ENCODE measurements around the gene ZNF226. TPM values are rescaled to one million over a fixed set of nuclear protein-coding genes. Genes with fewer than 3 reads are reported as not detected.
"Not testable (repeated sequence)": the region's sequence is repeated elsewhere in the genome, so short reads cannot be mapped to it uniquely, and the experiment has no call there.

Gene ZNF226
- total RNA-seq, result 10 to 100 TPM in 1 of 6 donors, 1 to 10 TPM in 5; 4.8 to 11.7 (median 6.2) TPM
- polyA plus RNA-seq, result 10 to 100 TPM in 1 of 2 donors, 1 to 10 TPM in 1; 5.7 to 12.8 TPM

- peak within 1 kb of the TSS; percentile 42 to 76 (median 54) for H3K27ac ChIP-seq
- peak; percentile 98 for FAIRE-seq
- TF ChIP-seq, protein P1, sequence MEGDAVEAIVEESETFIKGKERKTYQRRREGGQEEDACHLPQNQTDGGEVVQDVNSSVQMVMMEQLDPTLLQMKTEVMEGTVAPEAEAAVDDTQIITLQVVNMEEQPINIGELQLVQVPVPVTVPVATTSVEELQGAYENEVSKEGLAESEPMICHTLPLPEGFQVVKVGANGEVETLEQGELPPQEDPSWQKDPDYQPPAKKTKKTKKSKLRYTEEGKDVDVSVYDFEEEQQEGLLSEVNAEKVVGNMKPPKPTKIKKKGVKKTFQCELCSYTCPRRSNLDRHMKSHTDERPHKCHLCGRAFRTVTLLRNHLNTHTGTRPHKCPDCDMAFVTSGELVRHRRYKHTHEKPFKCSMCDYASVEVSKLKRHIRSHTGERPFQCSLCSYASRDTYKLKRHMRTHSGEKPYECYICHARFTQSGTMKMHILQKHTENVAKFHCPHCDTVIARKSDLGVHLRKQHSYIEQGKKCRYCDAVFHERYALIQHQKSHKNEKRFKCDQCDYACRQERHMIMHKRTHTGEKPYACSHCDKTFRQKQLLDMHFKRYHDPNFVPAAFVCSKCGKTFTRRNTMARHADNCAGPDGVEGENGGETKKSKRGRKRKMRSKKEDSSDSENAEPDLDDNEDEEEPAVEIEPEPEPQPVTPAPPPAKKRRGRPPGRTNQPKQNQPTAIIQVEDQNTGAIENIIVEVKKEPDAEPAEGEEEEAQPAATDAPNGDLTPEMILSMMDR (IDR thresholded peaks at IDR 0.05), result no peak
- 0% methylated on average over 32 of the region's 32 CpGs for WGBS, 2 donors
- intact Hi-C loops (cut with DNase I), result no loop called here
- ATAC-seq, result peak; percentile 98 to 100 (median 99)
- peaks cover 3 to 6% (median 6%) of the 10 kb centered on the region in 3 donors for H3K36me3 ChIP-seq
- H3K4me1 ChIP-seq, result peaks cover 0 to 10% (median 6%) of the 10 kb centered on the region in 3 donors
- H3K4me3 ChIP-seq, result peak within 1 kb of the TSS; percentile 50 to 71 (median 60)
- DNase-seq, result peak; percentile 73 to 97 (median 92)
- H3K9me3 ChIP-seq, result peaks cover 0 to 4% (median 0%) of the 10 kb centered on the region in 4 donors
- H3K27me3 ChIP-seq, result no peaks in the 10 kb centered on the region
These were observed at the start of gene ZNF226 for GRCh38 chr19:44164673-44165512. Gene ZNF226, plus strand, starts transcription at chr19:44165100. Its CDS starts 4,981 bp downstream, at chr19:44170081.

DNA sequence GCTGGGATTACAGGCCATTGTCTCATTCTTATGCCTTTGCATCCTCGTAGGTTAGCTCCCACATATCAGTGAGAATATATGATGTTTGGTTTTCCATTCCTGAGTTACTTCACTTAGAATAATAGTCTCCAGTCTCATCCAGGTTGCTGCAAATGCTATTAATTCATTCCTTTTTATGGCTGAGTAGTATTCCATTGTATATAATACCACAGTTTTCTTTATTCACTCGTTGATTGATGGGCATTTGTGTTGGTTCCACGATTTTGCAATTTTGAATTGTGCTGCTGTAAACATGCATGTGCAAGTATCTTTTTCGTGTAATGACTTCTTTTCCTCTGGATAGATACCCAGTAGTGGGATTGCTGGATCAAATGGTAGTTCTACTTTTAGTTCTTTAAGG lies 43.7 kb upstream of the ZNF226 start:
- H3K27ac ChIP-seq; H3K4me3 ChIP-seq; ATAC-seq; FAIRE-seq; H3K27me3 ChIP-seq; H3K4me1 ChIP-seq; DNase-seq; intact Hi-C loops (cut with DNase I); H3K9me3 ChIP-seq: not testable (repeated sequence)
- peaks cover 0 to 51% (median 8%) of the 10 kb centered on the region in 3 donors for H3K36me3 ChIP-seq
- WGBS, 2 donors, result 80 to 91% methylated on average over 4 of the region's 4 CpGs

DNA sequence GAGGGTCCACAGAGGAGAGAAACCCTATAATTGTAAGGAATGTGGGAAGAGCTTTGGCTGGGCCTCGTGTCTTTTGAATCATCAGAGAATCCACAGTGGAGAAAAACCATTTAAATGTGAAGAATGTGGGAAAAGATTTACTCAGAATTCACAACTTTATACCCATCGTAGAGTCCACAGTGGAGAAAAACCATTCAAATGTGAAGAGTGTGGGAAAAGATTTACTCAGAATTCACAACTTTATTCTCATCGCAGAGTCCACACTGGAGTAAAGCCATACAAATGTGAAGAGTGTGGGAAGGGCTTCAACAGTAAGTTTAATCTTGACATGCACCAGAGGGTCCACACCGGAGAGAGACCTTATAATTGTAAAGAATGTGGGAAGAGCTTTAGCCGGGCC lies 32.9 kb upstream of the ZNF226 start:
- FAIRE-seq (no peak), DNase-seq (no peak), ATAC-seq (no peak)
- no peaks in the 10 kb centered on the region for H3K27me3 ChIP-seq
- H3K4me1 ChIP-seq, result no peaks in the 10 kb centered on the region
- H3K27ac ChIP-seq, result no peak overlapping the region
- no peaks in the 10 kb centered on the region for H3K9me3 ChIP-seq
- H3K4me3 ChIP-seq, result no peak overlapping the region
- TF ChIP-seq, protein P1 (IDR thresholded peaks at IDR 0.05), result no peak
- peaks cover 0 to 38% (median 10%) of the 10 kb centered on the region in 3 donors for H3K36me3 ChIP-seq
- WGBS, 2 donors, result 94 to 99% methylated on average over 5 of the region's 5 CpGs
- intact Hi-C loops (cut with DNase I), result no loop called here

- WGBS, 2 donors, result 1% methylated on average over 50 to 52 of the region's 52 CpGs
- Histone ChIP-seq H3K27ac (peak within 1 kb of the TSS in 2 of 4 donors; percentile 53 to 72), H3K36me3 (peaks cover 0 to 9% (median 0%) of the 10 kb centered on the region in 3 donors), H3K4me3 (peak within 1 kb of the TSS; percentile 57 to 94 (median 83)), H3K27me3 (no peaks in the 10 kb centered on the region), H3K9me3 (no peaks in the 10 kb centered on the region), H3K4me1 (peaks cover 0 to 4% (median 0%) of the 10 kb centered on the region in 3 donors)
- FAIRE-seq, result no peak
- DNase-seq, result peak; percentile 72 to 86 (median 82)
- intact Hi-C loops (cut with DNase I), result no loop called here
- TF ChIP-seq, protein P1 (IDR thresholded peaks at IDR 0.05), result no peak
- peak; percentile 98 to 99 (median 99) for ATAC-seq
These were observed 23.5 kb upstream of the ZNF226 start, which contains the start of gene ZNF234 for GRCh38 chr19:44141191-44142058. Gene ZNF234, plus strand, starts transcription at chr19:44141554. Its CDS starts 3,079 bp downstream, at chr19:44144633.

DNA sequence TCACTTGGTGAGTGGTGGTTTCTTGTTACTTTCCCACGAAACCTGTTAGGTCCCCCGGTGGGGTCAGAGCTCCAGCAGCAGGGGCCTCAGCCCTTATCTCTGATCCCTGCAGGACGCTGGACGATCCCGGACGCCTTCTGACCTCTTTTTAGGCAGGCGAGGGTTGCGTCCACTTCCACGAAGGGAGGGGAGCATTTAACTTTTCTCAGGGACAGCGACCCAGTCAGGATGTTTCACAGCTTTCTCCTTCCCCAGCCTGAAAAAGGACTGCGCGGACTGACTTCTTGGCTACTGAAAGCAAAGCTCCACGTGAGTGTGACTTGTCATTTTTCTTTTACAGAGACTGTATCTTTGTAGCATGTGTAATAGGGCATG lies 22.9 kb upstream of the ZNF226 start:
- Histone ChIP-seq H3K4me1 (peaks cover 0 to 4% (median 0%) of the 10 kb centered on the region in 3 donors), H3K9me3 (no peaks in the 10 kb centered on the region), H3K36me3 (peaks cover 0 to 9% (median 0%) of the 10 kb centered on the region in 3 donors), H3K4me3 (peak overlapping the region; percentile 57 to 94 (median 83)), H3K27me3 (no peaks in the 10 kb centered on the region), H3K27ac (no peak overlapping the region)
- 4% methylated on average over 13 of the region's 13 CpGs for WGBS, 2 donors
- TF ChIP-seq, protein P1 (IDR thresholded peaks at IDR 0.05), result no peak
- ATAC-seq, result peak; percentile 15 to 42 (median 33)
- FAIRE-seq, result no peak
- intact Hi-C loops (cut with DNase I), result no loop called here
- DNase-seq, result no peak
